ENCODE measurements around the gene AKAP13. TPM values are rescaled to one million over a fixed set of nuclear protein-coding genes. Genes with fewer than 3 reads are reported as not detected.
A peak's percentile ranks its signal among the peaks of the same experiment; 100 is the strongest.

AKAP13 gene
- total and polyA plus RNA-seq, 7 donors: 21.6 to 142 (median 98.5) TPM

DNA sequence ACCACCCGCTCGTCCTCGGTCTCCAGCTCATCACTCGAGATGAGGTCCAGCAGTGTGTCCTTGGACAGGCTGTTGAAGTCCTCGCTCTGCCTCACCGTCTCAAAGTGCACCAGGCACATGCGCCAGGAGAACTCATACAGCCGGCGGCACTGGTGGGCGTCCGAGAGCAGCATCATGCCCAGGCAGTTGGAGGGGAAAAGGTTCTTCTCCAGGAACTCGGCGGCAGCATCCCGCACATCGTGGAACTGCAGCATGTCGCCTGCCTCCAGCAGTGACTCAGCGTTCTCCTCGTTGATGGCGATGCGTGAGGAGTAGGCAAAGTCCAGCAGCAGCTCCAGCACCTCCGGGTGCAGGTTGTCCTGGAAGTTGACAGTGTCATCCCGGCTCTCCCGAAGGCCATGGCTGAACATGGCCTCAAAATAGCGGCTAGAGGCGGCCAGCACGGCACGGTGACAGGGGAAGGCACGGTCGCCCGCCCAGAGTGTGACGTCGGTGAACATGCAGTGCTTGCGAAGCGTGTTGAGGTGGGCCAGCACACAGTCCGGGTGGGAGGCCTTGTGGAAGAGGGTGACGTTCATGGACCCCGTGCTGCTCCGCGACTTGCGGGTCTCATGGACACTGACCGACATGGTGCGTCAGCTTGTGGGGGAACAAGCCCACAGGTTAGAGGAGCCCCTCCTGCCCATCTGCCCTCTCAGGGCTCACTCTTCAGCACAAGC lies 388.9 kb downstream of the AKAP13 start:
- Histone ChIP-seq H3K4me3 (no peak overlapping the region), H3K27me3 (no peaks in the 10 kb centered on the region), H3K9me3 (no peaks in the 10 kb centered on the region), H3K27ac (no peak overlapping the region), H3K36me3 (peaks cover 0 to 7% (median 0%) of the 10 kb centered on the region in 4 donors), H3K4me1 (peaks cover 0 to 9% (median 7%) of the 10 kb centered on the region in 4 donors)
- WGBS, 2 donors: 97 to 98% methylated on average over 42 of the region's 42 CpGs
- intact Hi-C loops (cut with DNase I): loop anchor here (2.0 kb wide), 1 partner anchor 19 kb away; no protein-coding TSS in a partner anchor
- no peak for TF ChIP-seq POLR2A (IDR thresholded peaks at IDR 0.05)
- no peak for TF ChIP-seq POLR2AphosphoS5 (IDR thresholded peaks at IDR 0.05)
- DNase-seq: no peak

DNA sequence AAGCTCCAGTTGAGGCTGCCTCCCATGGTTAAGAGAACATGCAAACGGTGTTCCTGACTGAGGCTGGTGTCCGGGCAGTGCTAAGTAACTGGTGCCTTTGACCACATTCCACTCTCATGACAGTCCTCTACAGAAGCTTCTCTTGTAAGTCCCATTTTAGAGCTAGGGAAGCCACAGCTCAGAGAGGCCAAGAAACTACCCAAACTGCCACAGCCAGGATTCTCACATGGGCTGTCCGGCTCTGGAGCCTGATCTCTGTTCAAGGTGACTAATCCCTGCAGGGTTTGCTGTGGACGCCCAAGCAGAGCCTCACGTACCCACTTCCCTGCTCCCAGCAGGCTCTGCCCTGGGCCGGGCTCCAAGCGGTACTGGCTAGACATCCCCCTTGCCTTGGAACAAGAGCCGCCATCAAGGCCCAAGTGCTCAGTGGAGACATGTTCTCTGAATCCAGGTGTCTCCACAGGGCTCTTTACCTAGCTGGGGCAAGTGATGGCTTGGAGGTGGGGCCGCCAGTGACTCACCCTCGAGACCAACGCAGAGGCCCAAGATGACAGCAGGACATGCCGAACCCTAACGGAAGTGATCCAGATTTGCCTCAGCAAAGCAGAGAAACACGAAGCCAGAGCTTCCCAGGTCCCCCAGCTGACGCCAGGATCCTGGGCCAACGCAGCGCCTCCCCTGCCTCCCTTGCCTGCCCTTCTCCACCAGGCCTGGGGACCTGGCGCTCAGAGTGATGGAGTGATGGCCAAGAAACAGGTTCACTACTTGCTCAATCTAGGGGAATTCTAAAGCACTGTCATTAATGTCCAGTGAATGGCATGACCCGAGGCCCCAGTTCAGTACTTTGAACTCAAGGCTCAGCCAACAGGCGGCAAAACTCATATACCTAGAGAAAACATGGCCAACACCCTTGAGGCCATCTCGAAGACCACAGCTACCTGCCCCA lies 390.0 kb downstream of the AKAP13 start:
- Histone ChIP-seq H3K27ac (no peak overlapping the region), H3K36me3 (peaks cover 0 to 7% (median 0%) of the 10 kb centered on the region in 4 donors), H3K9me3 (no peaks in the 10 kb centered on the region), H3K4me1 (peaks cover 0 to 9% (median 3%) of the 10 kb centered on the region in 4 donors), H3K4me3 (no peak overlapping the region), H3K27me3 (no peaks in the 10 kb centered on the region)
- TF ChIP-seq EP300 (IDR thresholded peaks at IDR 0.05) (no peak), POLR2A (IDR thresholded peaks at IDR 0.05) (no peak), POLR2AphosphoS5 (IDR thresholded peaks at IDR 0.05) (no peak)
- TF ChIP-seq, protein P1, sequence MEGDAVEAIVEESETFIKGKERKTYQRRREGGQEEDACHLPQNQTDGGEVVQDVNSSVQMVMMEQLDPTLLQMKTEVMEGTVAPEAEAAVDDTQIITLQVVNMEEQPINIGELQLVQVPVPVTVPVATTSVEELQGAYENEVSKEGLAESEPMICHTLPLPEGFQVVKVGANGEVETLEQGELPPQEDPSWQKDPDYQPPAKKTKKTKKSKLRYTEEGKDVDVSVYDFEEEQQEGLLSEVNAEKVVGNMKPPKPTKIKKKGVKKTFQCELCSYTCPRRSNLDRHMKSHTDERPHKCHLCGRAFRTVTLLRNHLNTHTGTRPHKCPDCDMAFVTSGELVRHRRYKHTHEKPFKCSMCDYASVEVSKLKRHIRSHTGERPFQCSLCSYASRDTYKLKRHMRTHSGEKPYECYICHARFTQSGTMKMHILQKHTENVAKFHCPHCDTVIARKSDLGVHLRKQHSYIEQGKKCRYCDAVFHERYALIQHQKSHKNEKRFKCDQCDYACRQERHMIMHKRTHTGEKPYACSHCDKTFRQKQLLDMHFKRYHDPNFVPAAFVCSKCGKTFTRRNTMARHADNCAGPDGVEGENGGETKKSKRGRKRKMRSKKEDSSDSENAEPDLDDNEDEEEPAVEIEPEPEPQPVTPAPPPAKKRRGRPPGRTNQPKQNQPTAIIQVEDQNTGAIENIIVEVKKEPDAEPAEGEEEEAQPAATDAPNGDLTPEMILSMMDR (IDR thresholded peaks at IDR 0.05): no peak
- 93 to 94% methylated on average over 21 of the region's 21 CpGs for WGBS, 2 donors
- no peak for DNase-seq
- intact Hi-C loops (cut with DNase I): no loop called here

DNA sequence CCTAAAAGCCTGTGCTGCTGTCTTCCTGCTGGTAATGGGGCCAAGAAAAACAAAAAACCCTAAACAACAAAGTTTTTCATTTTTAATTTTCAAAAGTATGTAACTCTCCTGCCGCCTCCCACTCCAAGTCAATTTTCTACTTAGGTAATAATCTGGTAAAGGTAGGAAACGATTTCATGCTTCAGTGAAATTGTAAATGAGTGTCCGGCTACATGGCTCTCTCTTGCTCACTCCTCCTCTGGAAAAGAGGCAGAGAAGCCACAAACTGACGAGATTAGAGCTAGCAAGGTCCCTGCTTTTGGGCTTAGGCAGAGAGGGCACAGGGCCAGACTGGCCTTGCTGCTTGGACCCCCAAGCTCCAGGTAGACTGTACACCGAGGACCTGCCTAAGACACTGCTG lies 390.9 kb downstream of the AKAP13 start:
- H3K27me3 ChIP-seq: no peaks in the 10 kb centered on the region
- H3K4me1 ChIP-seq: peaks cover 0 to 9% (median 3%) of the 10 kb centered on the region in 4 donors
- H3K4me3 ChIP-seq: no peak overlapping the region
- peaks cover 0 to 7% (median 0%) of the 10 kb centered on the region in 4 donors for H3K36me3 ChIP-seq
- H3K27ac ChIP-seq: peak overlapping the region; percentile 2 to 30 (median 18)
- TF ChIP-seq POLR2AphosphoS5 (IDR thresholded peaks at IDR 0.05): no peak
- TF ChIP-seq EP300 (IDR thresholded peaks at IDR 0.05): no peak
- TF ChIP-seq POLR2A (IDR thresholded peaks at IDR 0.05): no peak
- TF ChIP-seq, protein P1 (IDR thresholded peaks at IDR 0.05): no peak
- 85 to 87% methylated on average over 5 of the region's 5 CpGs for WGBS, 2 donors
- no peaks in the 10 kb centered on the region for H3K9me3 ChIP-seq
- intact Hi-C loops (cut with DNase I): no loop called here
- no peak for DNase-seq

DNA sequence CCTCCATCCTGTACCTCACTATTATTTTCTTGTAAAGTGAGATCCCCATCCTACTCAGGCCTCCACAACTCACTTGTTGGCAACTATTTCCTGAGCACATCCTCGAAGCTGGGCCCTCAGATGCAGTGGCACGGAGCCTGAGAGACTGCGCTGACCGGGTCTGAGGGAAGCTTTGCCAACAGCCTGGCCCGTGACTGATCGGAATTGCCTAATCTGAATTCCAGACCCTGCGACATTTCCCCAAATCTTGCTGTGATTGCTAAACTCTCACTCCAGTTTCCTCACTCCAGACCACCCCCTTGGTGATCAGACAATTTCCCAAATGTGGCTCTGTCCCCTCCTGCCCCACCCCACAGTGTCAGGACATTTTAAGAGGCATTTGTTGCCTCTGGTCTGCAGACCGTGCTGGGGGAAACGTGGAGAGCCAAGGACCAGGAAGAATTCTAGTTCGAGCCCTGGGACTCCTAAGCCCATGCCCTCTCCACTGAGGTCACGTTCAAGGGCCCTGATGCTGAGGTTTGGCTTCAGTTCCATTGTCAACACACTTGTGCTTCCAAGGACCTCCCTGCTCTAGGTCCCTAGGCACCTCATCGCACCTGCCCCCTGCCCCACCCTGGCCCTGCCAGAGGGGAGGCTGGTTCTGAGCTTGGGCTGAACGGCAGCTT lies 391.5 kb downstream of the AKAP13 start:
- H3K4me1 ChIP-seq: peaks cover 0 to 9% (median 3%) of the 10 kb centered on the region in 4 donors
- WGBS, 2 donors: 74 to 75% methylated on average over 13 of the region's 13 CpGs
- no peak overlapping the region for H3K4me3 ChIP-seq
- intact Hi-C loops (cut with DNase I): no loop called here
- no peaks in the 10 kb centered on the region for H3K27me3 ChIP-seq
- no peaks in the 10 kb centered on the region for H3K9me3 ChIP-seq
- H3K27ac ChIP-seq: peak overlapping the region; percentile 12 to 53 (median 30)
- peak; percentile 88 for DNase-seq
- H3K36me3 ChIP-seq: peaks cover 0 to 7% (median 0%) of the 10 kb centered on the region in 4 donors
- TF ChIP-seq POLR2AphosphoS5 (IDR thresholded peaks at IDR 0.05): peak in 3 of 4 donors; percentile 11 to 60 (median 24)
- peak in 2 of 4 donors; percentile 30 to 42 for TF ChIP-seq EP300 (IDR thresholded peaks at IDR 0.05)
- TF ChIP-seq, protein P1 (IDR thresholded peaks at IDR 0.05): no peak
- no peak for TF ChIP-seq POLR2A (IDR thresholded peaks at IDR 0.05)
